Fibroblast of the conjunctiva (primary cell): ENCODE results near the gene PATE2.

Experiments
- DNase-seq: peaks from one replicate; pipeline ENCODE4 v3.0.0-alpha.2; 2010; ENCODE audit warnings: low read depth

Gene PATE2

GRCh38 chr11:125778728-125779127 lies at the start of gene PATE2:
Gene PATE2, minus strand, starts transcription at chr11:125778828. Its CDS starts 55 bp downstream, at chr11:125778773.
- no peak for DNase-seq

- DNase-seq: no peak
Observed at GRCh38 chr11:125807909-125808308, 29.3 kb upstream of the PATE2 start.

DNA sequence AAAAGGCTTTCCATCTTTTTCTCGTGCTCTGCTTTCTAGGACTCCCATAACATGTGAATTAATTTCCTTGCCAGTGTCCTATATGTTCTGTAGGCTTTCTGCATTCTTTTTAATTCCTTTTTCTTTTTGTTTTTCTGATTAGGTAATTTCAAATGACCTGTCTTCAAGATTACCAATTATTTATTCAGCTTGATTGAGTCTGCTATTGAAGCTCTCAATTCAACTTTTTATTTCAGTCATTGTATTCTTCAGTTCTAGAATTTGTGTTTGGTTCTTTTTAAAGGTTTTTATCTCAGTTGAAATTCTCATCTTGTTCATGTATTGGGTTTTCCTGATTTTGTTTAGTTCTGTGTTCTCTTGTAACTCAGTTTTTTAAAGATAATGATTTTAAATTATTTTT lies 23.8 kb upstream of the PATE2 start:
- no peak for DNase-seq

- no peak for DNase-seq
Observed at GRCh38 chr11:125799808-125800207, 21.2 kb upstream of the PATE2 start.

DNA sequence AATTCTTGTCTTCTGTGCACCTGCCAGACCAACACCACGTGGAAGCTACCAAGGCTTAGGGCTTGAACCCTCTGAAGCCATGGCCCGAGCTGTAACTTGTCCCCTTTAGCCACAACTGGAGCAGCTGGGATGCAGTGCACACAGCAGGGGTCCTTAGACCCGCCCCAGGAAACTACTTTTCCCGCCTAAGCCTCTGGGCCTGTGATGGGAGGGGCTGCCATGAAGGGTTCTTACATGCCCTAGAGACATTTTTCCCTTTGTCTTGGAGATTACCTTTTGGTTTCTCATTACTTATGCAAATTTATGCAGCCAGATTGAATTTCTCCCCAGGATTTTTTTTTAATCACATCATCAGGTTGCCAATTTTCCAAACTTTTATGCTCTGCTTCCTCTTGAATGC lies 19.0 kb upstream of the PATE2 start:
- DNase-seq: no peak

GRCh38 chr11:125790825-125791224 lies 12.2 kb upstream of the PATE2 start:
- DNase-seq: no peak

GRCh38 chr11:125787827-125788226 lies 9.2 kb upstream of the PATE2 start, which contains the start of gene PATE3:
Gene PATE3, plus strand, starts transcription at chr11:125788127. Its CDS starts 25 bp downstream, at chr11:125788152.
- DNase-seq: no peak

GRCh38 chr11:125784678-125785077 lies 6.0 kb upstream of the PATE2 start:
- no peak for DNase-seq

- DNase-seq: no peak
Observed at GRCh38 chr11:125777309-125777708, 1.3 kb downstream of the PATE2 start.

DNA sequence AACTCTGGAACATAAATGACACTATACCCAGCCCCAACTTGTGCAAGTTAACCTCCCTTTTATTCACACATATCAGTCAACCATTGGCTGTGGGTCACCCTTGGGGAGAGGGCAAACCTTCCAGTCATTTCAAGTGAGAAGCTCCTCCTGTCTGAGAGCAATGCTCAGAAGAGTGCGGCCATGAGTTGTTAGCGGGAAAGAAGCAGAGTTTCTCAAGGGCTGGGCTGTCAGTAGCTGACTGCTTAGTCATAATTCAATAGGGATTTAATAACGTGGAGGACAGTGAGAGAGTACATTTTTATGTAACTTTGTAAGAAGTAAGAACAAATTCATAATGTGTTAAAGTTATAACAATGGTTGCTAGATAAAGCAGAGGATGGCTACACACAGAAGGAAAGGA lies 5.1 kb downstream of the PATE2 start:
- DNase-seq: no peak

DNA sequence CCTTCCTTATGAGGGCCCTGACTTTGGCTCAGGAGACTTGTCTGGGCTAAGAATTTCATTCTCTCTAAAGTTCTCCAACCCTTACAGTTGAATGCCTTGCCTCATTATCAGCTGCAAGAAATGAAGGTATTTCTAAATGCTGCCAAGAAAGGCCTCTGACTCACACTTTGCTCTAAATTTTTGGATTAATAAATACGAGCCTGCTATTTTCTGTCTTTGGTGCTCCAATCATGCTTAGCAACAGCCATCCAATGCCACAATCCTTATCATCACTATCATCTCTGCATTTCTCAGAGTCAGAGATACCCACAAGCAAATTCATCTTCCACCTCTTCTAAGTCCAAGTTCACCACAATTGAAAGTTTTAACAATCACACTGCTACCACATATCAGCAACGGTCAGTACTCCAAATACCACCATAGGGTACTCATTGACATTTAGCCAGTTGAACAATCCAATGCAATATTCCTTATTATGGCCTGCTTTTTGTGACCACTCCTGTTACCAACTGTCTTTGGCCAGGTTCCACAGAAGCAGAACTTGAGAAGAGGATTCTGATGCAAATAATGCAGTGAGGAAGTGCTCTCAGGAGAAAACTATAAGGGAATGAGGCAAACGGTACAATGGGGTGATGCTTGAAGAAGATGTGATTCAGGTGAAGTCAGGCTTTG lies 5.7 kb downstream of the PATE2 start:
- DNase-seq: no peak

- DNase-seq: no peak
Observed at GRCh38 chr11:125770583-125770982, 8.0 kb downstream of the PATE2 start.

DNA sequence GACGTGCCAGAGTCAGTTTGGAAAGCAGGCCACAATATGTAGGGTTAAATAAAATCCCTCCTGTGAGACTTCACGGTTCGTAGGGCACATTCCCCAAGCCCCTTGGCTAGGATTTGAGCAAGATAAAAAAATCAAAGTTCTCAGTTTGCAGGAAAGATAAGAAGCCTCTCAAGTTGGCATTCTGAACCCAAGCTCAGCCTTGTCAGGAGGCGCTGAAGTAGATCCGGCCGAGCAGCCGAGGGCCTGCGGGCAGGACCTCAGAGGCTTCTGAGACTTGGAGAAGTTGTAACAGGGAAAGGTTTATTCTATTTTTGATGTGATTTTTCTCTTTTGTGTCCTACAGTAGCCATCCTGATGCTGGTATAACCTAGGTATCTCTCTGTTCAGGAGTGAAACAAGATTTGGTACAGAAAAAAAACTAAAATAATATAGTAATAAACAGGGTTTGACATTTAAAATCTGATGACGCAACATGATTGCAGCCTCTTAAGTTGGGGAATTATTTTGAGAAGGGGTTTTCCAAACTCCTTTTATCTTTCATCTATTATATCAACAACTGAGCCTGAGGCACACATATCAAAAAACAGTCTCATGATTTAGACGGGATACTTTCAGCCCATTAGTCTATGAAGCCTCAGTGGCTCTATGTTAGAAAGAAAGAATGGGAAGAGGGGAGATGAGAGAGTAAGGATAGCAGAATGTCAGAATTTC lies 10.1 kb downstream of the PATE2 start:
- no peak for DNase-seq

DNA sequence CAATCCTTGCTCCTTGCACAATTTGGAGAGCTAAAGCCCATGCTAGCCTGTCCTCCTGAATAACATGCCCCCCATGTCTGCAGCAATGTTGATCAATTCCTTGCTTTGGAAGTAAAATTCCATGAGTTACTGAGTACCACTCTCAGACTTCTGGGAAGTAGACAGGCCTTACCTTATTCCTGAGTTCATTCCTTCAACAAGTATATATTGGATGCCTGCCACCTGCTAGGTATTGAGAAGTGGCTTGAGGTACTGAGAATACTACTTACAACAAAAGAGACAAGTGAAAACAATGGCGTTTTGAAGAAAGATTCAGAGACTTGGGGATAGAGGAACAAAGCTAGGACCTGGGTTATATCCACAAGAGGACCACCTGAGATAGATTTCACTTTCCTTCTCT lies 12.4 kb downstream of the PATE2 start:
- DNase-seq: no peak

GRCh38 chr11:125763483-125763882 lies 15.1 kb downstream of the PATE2 start:
- no peak for DNase-seq

DNA sequence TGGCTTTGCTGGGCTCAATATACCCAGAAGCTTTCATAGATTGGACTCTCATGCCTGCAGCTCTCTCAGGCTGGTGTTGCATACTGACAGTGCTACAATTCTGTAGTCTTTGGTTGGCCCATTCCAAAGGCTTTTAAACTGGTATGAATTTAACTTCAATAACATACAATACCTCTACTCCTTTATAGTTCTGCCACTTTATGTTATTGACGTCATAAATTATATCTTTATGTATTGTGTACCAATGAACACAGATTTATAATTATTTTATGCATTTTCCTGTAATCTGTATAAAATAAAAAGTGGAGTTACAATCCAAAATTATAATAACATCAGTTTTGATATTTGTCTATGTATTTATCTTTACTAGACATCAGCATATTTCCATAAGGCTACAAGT lies 16.2 kb downstream of the PATE2 start:
- no peak for DNase-seq

DNA sequence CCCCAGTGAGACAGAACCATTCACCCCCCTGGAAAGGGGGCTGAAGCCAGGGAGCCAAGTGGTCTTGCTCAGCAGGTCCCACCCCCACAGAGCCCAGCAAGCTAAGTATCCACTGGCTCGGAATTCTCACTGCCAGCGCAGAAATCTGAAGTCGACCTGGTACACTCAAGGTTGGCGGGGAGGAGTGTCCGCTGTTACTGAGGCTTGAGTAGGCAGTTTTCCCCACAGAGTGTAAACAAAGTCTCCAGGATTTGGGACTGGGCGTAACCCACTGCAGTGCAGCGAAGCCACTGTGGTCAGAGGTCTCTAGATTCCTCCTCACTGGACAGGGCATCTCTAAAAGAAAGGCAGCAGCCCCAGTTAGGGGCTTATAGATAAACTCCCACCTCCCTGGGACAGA lies 22.6 kb downstream of the PATE2 start:
- no peak for DNase-seq

- DNase-seq: no peak
Observed at GRCh38 chr11:125750629-125751028, 28.0 kb downstream of the PATE2 start.

DNA sequence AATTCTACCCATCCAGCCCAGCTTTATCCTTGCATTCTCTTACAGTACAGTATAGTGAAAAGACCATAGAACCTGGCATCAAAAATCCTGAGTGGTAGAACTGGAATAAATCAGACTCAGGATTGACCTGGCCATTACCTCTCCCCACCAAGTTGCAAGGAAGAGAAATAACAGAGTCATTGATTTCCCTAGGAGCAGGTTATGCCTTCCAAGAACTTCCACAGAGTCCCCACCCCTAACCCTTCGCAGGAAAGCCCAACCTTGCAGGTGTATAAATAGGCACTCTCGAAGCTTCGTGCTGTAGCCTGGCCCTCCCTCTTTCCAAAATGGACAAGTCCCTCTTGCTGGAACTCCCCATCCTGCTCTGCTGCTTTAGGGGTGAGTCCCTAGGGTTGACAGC lies 32.6 kb downstream of the PATE2 start, which contains the start of gene PATE1:
PATE1 (plus strand) TSS at position 301 of the 400 bp plus-strand sequence; CDS start at position 327, 26 bp downstream.
- no peak for DNase-seq

DNA sequence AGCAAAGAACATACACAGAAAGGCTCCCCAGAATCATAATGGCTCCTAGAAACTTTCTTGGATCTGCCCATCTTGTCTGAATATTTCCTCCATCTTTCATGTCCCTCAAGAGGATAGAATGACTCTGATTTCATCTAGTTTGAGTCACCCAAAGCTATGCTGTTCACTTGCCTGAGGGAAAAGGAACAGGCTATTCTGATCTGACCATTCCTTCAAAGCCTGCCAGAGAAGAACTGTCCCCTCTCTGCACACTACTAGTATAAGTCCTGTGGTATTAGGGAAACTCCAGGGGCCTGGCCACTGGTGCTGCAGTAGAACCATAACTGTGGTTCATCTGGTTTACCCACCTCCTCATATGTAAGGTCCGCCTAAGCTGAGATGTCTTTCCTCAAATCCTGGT lies 34.9 kb downstream of the PATE2 start:
- no peak for DNase-seq

DNA sequence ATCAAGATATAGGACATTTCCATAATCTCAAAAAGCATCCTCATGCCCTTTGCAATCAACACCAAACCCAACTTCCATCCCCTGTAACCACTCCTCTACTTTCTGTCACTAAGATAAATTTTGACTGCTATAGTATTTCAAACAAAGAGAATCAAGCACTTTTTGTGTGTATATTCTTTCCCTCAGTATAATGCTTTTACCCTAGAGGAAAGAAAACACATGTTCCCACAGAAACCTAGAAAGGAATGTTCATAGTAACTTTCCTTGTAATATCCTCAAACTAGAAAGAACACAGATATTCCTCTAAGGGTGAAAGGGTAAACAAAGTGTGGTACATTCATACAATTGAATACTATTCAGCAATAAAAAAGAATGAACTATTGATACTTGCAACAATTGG lies 38.0 kb downstream of the PATE2 start:
- DNase-seq: no peak

GRCh38 chr11:125728969-125729368 lies 49.7 kb downstream of the PATE2 start:
- DNase-seq: no peak
